Measurements from ENCODE around the gene AFAP1. TPM values are rescaled to one million over a fixed set of nuclear protein-coding genes. Genes with fewer than 3 reads are reported as not detected.
A peak's percentile ranks its signal among the peaks of the same experiment; 100 is the strongest.

Gene AFAP1
- total and polyA plus RNA-seq, 2 of the 4 experiments (the other 2 are of a cell fraction), result 48.2 to 80.9 TPM

- H3K4me2 ChIP-seq (ENCODE audit: low read depth, low read length), result no peak overlapping the region
- no peak overlapping the region for H2AK9ac ChIP-seq (replicated peaks; ENCODE audit: low read depth, low read length, poor library complexity)
- H3K18ac ChIP-seq (ENCODE audit: low read depth, low read length), result no peak overlapping the region
- no peak overlapping the region for H3K9ac ChIP-seq (ENCODE audit: low read depth, low read length)
- H3K4me3 ChIP-seq (ENCODE audit: insufficient read depth, low read depth, low read length), result no peak overlapping the region
- BruUV-seq (replicated peaks), result no TSS peak
- H3K14ac ChIP-seq (replicated peaks; ENCODE audit: low read depth, low read length), result no peak overlapping the region
- no peaks in the 10 kb centered on the region for H3K36me3 ChIP-seq (ENCODE audit: control insufficient read depth, insufficient read depth, low read length)
- POLR2A ChIA-PET (ENCODE audit: unreplicated experiment), result no interaction called here
- no peak overlapping the region for H2AFZ ChIP-seq (replicated peaks; ENCODE audit: low read length, poor library complexity)
- no peaks in the 10 kb centered on the region for H3K4me1 ChIP-seq (ENCODE audit: control insufficient read depth, insufficient read depth, low read length)
- no peak overlapping the region for H2BK20ac ChIP-seq (ENCODE audit: low read depth, low read length)
- H3K23ac ChIP-seq (ENCODE audit: low read depth, low read length), result no peak overlapping the region
- no peak; the same call in 1 of the 2 replicates for ATAC-seq (ENCODE audit: low read depth)
- dilution Hi-C loops (cut with HindIII; ENCODE audit: low sequenced_read_pairs, unreplicated experiment) (no loop called here), intact Hi-C loops (cut with micrococcal nuclease) (no loop called here), in situ Hi-C loops (cut with MboI; ENCODE audit: low sequenced_read_pairs) (no loop called here)
- no peak for DNase-seq
- H4K20me1 ChIP-seq (ENCODE audit: insufficient read depth, low read length), result no peaks in the 10 kb centered on the region
- 48% methylated on average over 3 of the region's 4 CpGs; no CpG with 5 or more reads in 1 of the 2 experiments for WGBS, 2 experiments (ENCODE audit: extremely low coverage in 2 of 2, insufficient read length in 1 of 2)
- no peak for TF ChIP-seq FOS (IDR thresholded peaks at IDR 0.05; ENCODE audit: low read depth, low read length)
- TF ChIP-seq MAZ (IDR thresholded peaks at IDR 0.05; ENCODE audit: borderline replicate concordance, low read depth, low read length), result no peak
- no peak for TF ChIP-seq MAFK (IDR thresholded peaks at IDR 0.05; ENCODE audit: low read depth, low read length)
- TF ChIP-seq RFX5 (IDR thresholded peaks at IDR 0.05; ENCODE audit: low read depth, low read length), result no peak
- no peaks in the 10 kb centered on the region for H3K27me3 ChIP-seq (ENCODE audit: control insufficient read depth, insufficient read depth, low read length)
- no peak overlapping the region for H2BK120ac ChIP-seq (ENCODE audit: low read depth, low read length)
- peak overlapping the region; percentile 63; the same call in 1 of the 2 replicates for H2AK5ac ChIP-seq (ENCODE audit: low read depth, low read length)
- H3K9me1 ChIP-seq (ENCODE audit: insufficient read depth, low read length), result no peaks in the 10 kb centered on the region
- no peak overlapping the region for H2BK5ac ChIP-seq (ENCODE audit: low read depth, low read length, poor library complexity, severe bottlenecking)
- CTCF ChIA-PET, result no interaction called here
- H3K79me1 ChIP-seq (ENCODE audit: low read depth in 1 of 2, low read length in 2 of 2), result no peaks in the 10 kb centered on the region
- H3K27ac ChIP-seq (ENCODE audit: insufficient read depth, low read length), result no peak overlapping the region
- no peak overlapping the region for H4K8ac ChIP-seq (ENCODE audit: low read depth in 2 of 2, low read length in 2 of 2)
- 0 out of 2 replicates have a peak overlapping the region, but pooled peaks have one; percentile 20 for H4K91ac ChIP-seq (ENCODE audit: insufficient read depth, low read depth, low read length)
- 0 out of 2 replicates have a peak, but pooled peaks cover 2% of the 10 kb centered on the region for H3K9me3 ChIP-seq (ENCODE audit: control insufficient read depth, insufficient read depth, low read length)
- no peak overlapping the region for H4K5ac ChIP-seq (ENCODE audit: low read depth, low read length)
- no peak overlapping the region for H3K56ac ChIP-seq (ENCODE audit: extremely low read depth, insufficient read depth, low read length)
- no peak overlapping the region for H2BK15ac ChIP-seq (ENCODE audit: low read depth, low read length)
- H3K4ac ChIP-seq (ENCODE audit: low read depth, low read length), result no peak overlapping the region
Observed at GRCh38 chr4:7949759-7950158, 10.1 kb upstream of the AFAP1 start.

All from IMR-90 (cell line).